Measurements from ENCODE around the gene ARRB1. TPM values are rescaled to one million over a fixed set of nuclear protein-coding genes. Genes with fewer than 3 reads are reported as not detected.
A peak's percentile ranks its signal among the peaks of the same experiment; 100 is the strongest.

The ARRB1 gene
- total and polyA plus RNA-seq, 10 donors: 11.6 to 139 (median 78.1) TPM

DNA sequence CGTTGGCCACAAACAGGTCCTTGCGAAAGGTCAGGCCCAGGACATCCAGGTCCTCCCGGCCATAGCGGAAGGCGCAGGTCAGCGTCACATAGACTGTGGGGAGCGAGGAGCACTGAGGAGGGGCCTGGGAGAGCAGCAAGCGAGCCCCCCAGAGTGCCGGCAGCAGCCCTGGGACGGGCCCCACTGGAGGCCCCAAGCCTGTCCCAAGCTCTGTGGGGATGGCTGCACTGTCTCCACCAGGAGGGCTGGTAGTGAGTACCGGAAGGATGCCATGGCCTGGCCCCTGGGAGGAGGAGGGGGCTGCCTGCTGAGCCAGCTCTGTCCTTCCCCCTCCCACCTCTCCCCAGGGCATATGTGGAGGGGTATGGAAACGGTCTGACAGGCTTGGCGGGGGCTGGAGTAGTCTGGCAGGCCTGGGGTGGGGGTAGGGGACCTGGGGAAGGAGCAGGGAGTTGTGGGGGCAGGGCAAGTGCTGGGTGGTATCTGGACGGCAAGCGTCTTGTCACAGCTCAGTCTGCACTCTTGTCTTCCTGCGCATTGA is 68.0 kb downstream of the ARRB1 start:
- DNase-seq: no peak
- Histone ChIP-seq H3K4me3 (no peak overlapping the region), H3K9me3 (no peaks in the 10 kb centered on the region), H3K27ac (peak overlapping the region in 1 of 8 donors; percentile 38), H3K36me3 (peaks cover 0 to 100% (median 38%) of the 10 kb centered on the region in 6 donors), H3K4me1 (peaks cover 0 to 54% (median 21%) of the 10 kb centered on the region in 6 donors), H3K27me3 (replicated peaks in 1 of 7) (no peaks in the 10 kb centered on the region)
- intact Hi-C loops (cut with DNase I; ENCODE audit: low total_unique reads): no loop called here
- no peak for TF ChIP-seq POLR2A (IDR thresholded peaks at IDR 0.05)
- peak in 1 of 3 donors; percentile 32 for TF ChIP-seq POLR2AphosphoS5 (IDR thresholded peaks at IDR 0.05)
- TF ChIP-seq CTCF (IDR thresholded peaks at IDR 0.05 in 8 of 11, conservative IDR thresholded peaks at IDR 0.05 in 3 of 11): no peak
- WGBS, 5 donors: 84 to 92% (median 87%) methylated on average over 9 to 16 of the region's 16 CpGs

- Histone ChIP-seq H3K36me3 (peaks cover 0 to 100% (median 50%) of the 10 kb centered on the region in 6 donors), H3K27ac (peak overlapping the region in 5 of 8 donors; percentile 41 to 88 (median 85)), H3K4me3 (no peak overlapping the region), H3K4me1 (peaks cover 0 to 48% (median 24%) of the 10 kb centered on the region in 6 donors), H3K27me3 (replicated peaks in 1 of 7) (no peaks in the 10 kb centered on the region), H3K9me3 (no peaks in the 10 kb centered on the region)
- TF ChIP-seq POLR2A (IDR thresholded peaks at IDR 0.05) (no peak), CTCF (IDR thresholded peaks at IDR 0.05 in 8 of 11, conservative IDR thresholded peaks at IDR 0.05 in 3 of 11) (no peak), POLR2AphosphoS5 (IDR thresholded peaks at IDR 0.05) (no peak)
- intact Hi-C loops (cut with DNase I; ENCODE audit: low total_unique reads): loop anchor here (2.0 kb wide), 1 partner anchor 103 kb away; no protein-coding TSS in a partner anchor
- peak; percentile 65 for DNase-seq
- WGBS, 5 donors: 77 to 85% (median 82%) methylated on average over 10 of the region's 10 CpGs
Measured at GRCh38 chr11:75281469-75282095, 69.9 kb downstream of the ARRB1 start.

DNA sequence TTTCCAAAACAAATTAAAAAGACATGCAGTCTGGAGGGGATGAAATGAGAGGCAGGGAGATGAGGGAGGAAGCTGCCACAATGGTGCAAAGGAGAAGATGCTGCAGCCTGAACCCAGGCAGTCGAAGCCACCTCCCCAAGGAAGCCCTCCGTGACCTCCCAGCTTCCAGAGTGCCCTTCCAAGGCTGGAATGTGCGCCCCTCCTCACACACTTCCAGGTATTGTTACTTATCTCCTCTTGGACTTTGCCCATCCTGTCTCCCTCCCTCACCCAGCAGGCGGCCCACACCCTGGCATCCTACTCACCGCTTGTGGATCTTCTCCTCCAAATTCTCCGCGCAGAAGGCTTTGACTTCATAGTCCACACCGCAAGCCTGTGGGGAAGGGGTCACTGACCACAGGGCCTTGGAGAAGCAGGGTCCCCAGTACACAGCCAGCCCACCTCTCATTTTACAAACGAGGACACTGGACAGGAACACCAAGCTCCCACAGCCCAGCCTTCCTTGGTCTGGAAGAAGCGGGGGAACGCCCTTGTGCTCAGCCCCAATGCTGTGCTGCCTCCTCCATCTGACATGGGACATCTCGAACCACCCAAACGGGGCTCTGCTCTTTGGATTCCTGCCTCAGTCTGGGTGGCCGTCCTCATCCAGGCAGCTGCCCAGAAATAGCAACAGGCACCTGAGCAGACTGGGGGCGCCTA is 70.5 kb downstream of the ARRB1 start:
- H3K4me3 ChIP-seq: no peak overlapping the region
- DNase-seq: peak; percentile 76
- WGBS, 5 donors: 68 to 89% (median 78%) methylated on average over 15 of the region's 15 CpGs
- peak overlapping the region in 7 of 8 donors; percentile 30 to 88 (median 63) for H3K27ac ChIP-seq
- H3K9me3 ChIP-seq: no peaks in the 10 kb centered on the region
- peaks cover 0 to 53% (median 31%) of the 10 kb centered on the region in 6 donors for H3K4me1 ChIP-seq
- H3K36me3 ChIP-seq: peaks cover 0 to 100% (median 53%) of the 10 kb centered on the region in 6 donors
- no peaks in the 10 kb centered on the region for H3K27me3 ChIP-seq (replicated peaks in 1 of 7)
- TF ChIP-seq POLR2A (IDR thresholded peaks at IDR 0.05) (no peak), POLR2AphosphoS5 (IDR thresholded peaks at IDR 0.05) (peak in 2 of 3 donors; percentile 14 to 24)
- intact Hi-C loops (cut with DNase I; ENCODE audit: low total_unique reads): loop anchor here (2.0 kb wide), 1 partner anchor 104 kb away; no protein-coding TSS in a partner anchor

- Histone ChIP-seq H3K36me3 (peaks cover 0 to 100% (median 53%) of the 10 kb centered on the region in 6 donors), H3K27ac (peak overlapping the region in 7 of 8 donors; percentile 30 to 88 (median 63)), H3K9me3 (no peaks in the 10 kb centered on the region), H3K4me3 (no peak overlapping the region), H3K27me3 (replicated peaks in 1 of 7) (no peaks in the 10 kb centered on the region), H3K4me1 (peaks cover 0 to 57% (median 38%) of the 10 kb centered on the region in 6 donors)
- intact Hi-C loops (cut with DNase I; ENCODE audit: low total_unique reads): loop anchor here (2.0 kb wide), 1 partner anchor 105 kb away; no protein-coding TSS in a partner anchor
- DNase-seq: peak; percentile 90
- peak; percentile 95 to 99 (median 98) for TF ChIP-seq CTCF (IDR thresholded peaks at IDR 0.05 in 8 of 11, conservative IDR thresholded peaks at IDR 0.05 in 3 of 11)
- no peak for TF ChIP-seq POLR2A (IDR thresholded peaks at IDR 0.05)
- TF ChIP-seq POLR2AphosphoS5 (IDR thresholded peaks at IDR 0.05): peak; percentile 68 to 75 (median 68)
- 24 to 30% (median 26%) methylated on average over 9 of the region's 9 CpGs for WGBS, 5 donors
Measured at GRCh38 chr11:75280227-75280701, 71.2 kb downstream of the ARRB1 start.

Data from spleen (tissue), 11 donors.